ENCODE results near the gene TRIM5. TPM values are rescaled to one million over a fixed set of nuclear protein-coding genes. Genes with fewer than 3 reads are reported as not detected.

TRIM5 gene
- total RNA-seq (2022) (21.9 and 25.2 TPM in 2 replicates), Bru-seq, nascent RNA (percentile 33 among the genes with signal in this experiment), BruChase-seq, experiment 1, labeled RNA remaining after a 2-hour chase (percentile 41 among the genes with signal in this experiment), BruChase-seq, experiment 2, labeled RNA remaining after a 6-hour chase (percentile 45 among the genes with signal in this experiment)
- long read RNA-seq, transcript TRIM5-202 (8 exons, 2,991 nt) = major isoform, 17 of 30 reads
- long read RNA-seq, partial matches to known transcripts = 2 of 30 reads
- long read RNA-seq, other reads (novel, unspliced or antisense) = 11 of 30 reads

GRCh38 chr11:5684646-5685362, at the start of gene TRIM5:
Gene TRIM5 (minus strand): TSS chr11:5685074. CDS start chr11:5680177, 4,897 bp downstream.
- peaks cover 19% of the 10 kb centered on the region for H3K4me1 Mint-ChIP-seq (ENCODE audit: low read depth, unreplicated experiment)

GRCh38 chr11:5727691-5728090, 42.8 kb upstream of the TRIM5 start:
- no TSS peak for BruUV-seq (replicated peaks)
- H3K27ac Mint-ChIP-seq (ENCODE audit: unreplicated experiment) = no peak overlapping the region

More at GRCh38 chr11:5684646-5685362, at the start of gene TRIM5:
- Histone ChIP-seq H3K27me3 (replicated peaks; ENCODE audit: control insufficient read depth, insufficient read depth, low read length) (no peaks in the 10 kb centered on the region), H3K4me3 (ENCODE audit: low read depth, low read length) (peak within 1 kb of the TSS; percentile 35), H3K36me3 (ENCODE audit: control insufficient read depth, insufficient read depth, low read length) (no peaks in the 10 kb centered on the region), H3K9me3 (no peaks in the 10 kb centered on the region), H3K4me1 (peaks cover 11% of the 10 kb centered on the region; the same call in 1 of the 2 replicates)
- intact Hi-C loops (cut with micrococcal nuclease; ENCODE audit: unreplicated experiment) = loop anchor here (1.0 to 2.0 kb wide), 3 partner anchors 65 to 123 kb away; partner anchors contain the start of gene OR52N2
- Mint-ChIP-seq H3K27me3 (ENCODE audit: insufficient read depth, unreplicated experiment) (no peaks in the 10 kb centered on the region), H3K4me3 (ENCODE audit: unreplicated experiment) (peak within 1 kb of the TSS; percentile 85), H3K9me3 (ENCODE audit: unreplicated experiment) (no peaks in the 10 kb centered on the region), H3K36me3 (ENCODE audit: insufficient read depth, unreplicated experiment) (peaks cover 20% of the 10 kb centered on the region), H3K27ac (ENCODE audit: unreplicated experiment) (peak within 1 kb of the TSS; percentile 95)
- peak; percentile 56 to 83 for TF ChIP-seq CTCF (IDR thresholded peaks at IDR 0.05; ENCODE audit: insufficient read depth in 1 of 2, low read depth in 1 of 2, low read length in 1 of 2, severe bottlenecking in 1 of 2, unreplicated experiment in 1 of 2)
- peak; percentile 90 to 91 for DNase-seq
- BruUV-seq (replicated peaks) = no TSS peak
- CTCF ChIA-PET = interaction anchor here (0.5 to 2.0 kb wide), 9 partner anchors 9 to 1830 kb away, joined by 3 to 12 read pairs (median 5); no protein-coding TSS in a partner anchor
- POLR2A ChIA-PET = interaction anchor here (0.7 to 1.3 kb wide), 3 partner anchors 23 to 65 kb away, joined by 3 to 6 read pairs (median 4); no protein-coding TSS in a partner anchor

More at GRCh38 chr11:5727691-5728090, 42.8 kb upstream of the TRIM5 start:
- Histone ChIP-seq H3K36me3 (ENCODE audit: control insufficient read depth, insufficient read depth, low read length) (no peaks in the 10 kb centered on the region), H3K4me1 (no peaks in the 10 kb centered on the region), H3K4me3 (ENCODE audit: low read depth, low read length) (no peak overlapping the region), H3K9me3 (no peaks in the 10 kb centered on the region), H3K27me3 (replicated peaks; ENCODE audit: control insufficient read depth, insufficient read depth, low read length) (no peaks in the 10 kb centered on the region)
- no peak for TF ChIP-seq CTCF (IDR thresholded peaks at IDR 0.05; ENCODE audit: insufficient read depth in 1 of 2, low read depth in 1 of 2, low read length in 1 of 2, severe bottlenecking in 1 of 2, unreplicated experiment in 1 of 2)
- Mint-ChIP-seq H3K27me3 (ENCODE audit: insufficient read depth, unreplicated experiment) (peaks cover 10% of the 10 kb centered on the region), H3K4me3 (ENCODE audit: unreplicated experiment) (no peak overlapping the region), H3K36me3 (ENCODE audit: insufficient read depth, unreplicated experiment) (no peaks in the 10 kb centered on the region), H3K4me1 (ENCODE audit: low read depth, unreplicated experiment) (no peaks in the 10 kb centered on the region), H3K9me3 (ENCODE audit: unreplicated experiment) (no peaks in the 10 kb centered on the region)
- intact Hi-C loops (cut with micrococcal nuclease; ENCODE audit: unreplicated experiment) = no loop called here
- ChIA-PET CTCF (no interaction called here), POLR2A (no interaction called here)
- no peak for DNase-seq
